Kidney capillary endothelial cell (primary cell): ENCODE results near the gene TMCC1.
"Not testable (repeated sequence)": the region's sequence is repeated elsewhere in the genome, so short reads cannot be mapped to it uniquely, and the experiment has no call there.

Experiments used
- DNase-seq: peaks from one replicate; pipeline ENCODE4 v3.0.0-alpha.2; 2018; ENCODE audit warnings: low spot score

The TMCC1 gene

DNA sequence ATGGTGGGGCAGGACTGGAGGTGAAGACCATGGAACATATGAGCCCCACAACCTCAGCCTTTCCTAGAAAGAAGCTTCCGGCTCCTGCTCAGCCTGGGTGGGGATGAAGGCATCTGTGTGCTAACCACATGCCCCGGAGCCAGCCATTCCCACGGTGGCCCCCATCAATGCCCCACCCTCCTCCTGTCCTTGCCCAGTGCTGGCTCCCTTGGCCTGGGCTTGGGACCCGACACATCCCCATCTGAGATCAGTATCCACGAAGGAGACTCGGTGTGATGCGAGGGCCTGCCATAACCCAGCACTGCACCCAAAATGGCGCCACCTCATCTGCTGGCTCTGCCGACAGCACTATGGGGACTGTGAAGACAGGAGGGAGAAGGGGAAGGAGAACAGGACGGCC, 270.6 kb downstream of the TMCC1 start:
- no peak for DNase-seq

DNA sequence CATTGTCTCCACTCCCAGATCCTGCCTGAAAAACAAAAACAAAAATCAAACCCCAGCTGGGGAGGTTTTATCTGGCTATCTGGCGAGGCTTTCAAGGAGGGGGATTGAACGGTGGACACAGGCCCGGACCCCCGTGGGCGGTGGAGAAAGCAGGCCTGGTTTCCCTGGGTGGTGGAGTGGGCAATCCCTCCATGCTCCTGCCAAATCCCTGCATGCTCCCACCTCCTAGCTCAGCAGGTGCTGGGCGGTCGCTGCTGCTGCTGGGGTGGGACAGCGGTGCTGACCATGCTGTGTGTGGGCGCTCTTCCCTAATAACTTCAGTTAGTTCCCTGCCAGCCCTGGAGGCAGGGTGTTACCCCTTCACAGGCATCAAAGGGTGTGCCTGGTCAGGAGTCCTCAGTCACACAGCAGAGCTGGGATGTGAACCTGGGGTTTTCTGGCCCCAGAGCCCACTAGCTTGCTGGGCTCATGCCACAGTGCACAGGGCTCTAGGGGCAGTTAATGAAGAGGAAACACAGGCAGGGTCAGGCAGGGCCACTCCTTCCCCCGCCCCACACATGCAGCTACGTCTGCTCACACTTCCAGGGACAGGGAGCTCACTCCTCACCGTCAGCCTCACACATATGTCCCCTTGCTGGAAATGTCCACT, 271.2 kb downstream of the TMCC1 start:
- DNase-seq, result no peak

DNA sequence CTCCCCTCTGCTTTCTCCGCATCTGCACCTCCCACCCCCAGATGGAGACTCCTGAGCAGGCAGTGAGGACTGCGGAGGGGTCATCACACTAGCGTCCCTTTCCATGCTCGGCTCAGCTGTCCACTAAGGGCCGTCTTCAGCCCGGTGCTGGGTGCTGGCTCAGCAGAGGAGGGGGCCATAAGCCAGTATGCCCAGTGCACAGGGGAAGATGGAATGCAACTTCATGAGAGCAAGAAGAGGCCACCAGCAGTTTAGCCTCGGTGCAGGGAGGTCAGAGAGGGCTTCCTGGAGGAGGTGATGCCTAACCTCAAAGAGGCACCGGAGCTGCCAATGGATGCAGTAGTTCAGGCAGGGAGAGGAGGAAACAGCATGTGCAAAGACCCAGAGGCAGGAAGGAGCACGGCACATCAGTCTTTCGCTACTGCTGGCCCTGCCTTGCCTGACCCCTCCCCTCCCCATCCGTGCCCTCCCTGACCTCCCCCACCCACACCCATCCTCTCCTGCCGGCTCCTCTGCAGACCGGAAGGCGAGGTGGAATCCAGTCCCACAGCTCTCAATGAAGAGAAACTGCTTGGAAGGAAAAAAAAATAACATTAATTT, 271.8 kb downstream of the TMCC1 start:
- no peak for DNase-seq

DNA sequence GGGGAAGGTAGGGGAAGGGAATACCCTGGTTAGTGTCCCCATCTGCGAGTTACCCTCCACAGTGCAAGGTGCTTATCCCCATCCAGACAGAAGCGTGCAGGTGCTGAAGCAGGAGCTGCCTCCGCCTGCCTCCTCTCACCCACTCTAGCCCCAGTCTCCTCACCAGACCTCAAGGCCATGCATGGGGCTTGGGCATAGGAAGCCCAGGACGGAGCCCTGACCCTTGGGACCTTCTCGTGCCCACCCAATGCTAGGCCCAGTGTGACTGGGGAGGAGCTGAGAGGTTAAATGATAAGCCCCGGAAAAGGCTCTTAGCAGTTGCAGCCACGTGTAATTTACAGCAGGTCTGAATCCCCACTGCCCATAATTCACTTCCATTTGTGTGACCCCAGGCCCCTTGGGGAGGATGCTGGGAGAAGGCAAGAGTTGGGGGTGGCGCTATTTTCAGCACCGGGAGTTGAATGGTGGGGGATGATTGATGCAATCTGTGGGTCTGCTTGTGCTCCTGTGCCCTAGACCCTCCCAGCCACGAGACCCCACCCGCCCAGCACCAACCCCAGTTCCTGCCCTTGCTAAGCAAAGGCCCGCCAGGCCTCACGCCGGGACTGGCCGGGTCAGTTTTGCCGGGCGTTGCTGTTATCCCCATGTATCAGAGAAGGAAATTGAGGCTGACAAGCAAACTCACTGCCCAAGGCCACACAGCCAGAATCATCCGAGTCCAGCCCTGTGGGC, 272.5 kb downstream of the TMCC1 start:
- DNase-seq, result no peak

DNA sequence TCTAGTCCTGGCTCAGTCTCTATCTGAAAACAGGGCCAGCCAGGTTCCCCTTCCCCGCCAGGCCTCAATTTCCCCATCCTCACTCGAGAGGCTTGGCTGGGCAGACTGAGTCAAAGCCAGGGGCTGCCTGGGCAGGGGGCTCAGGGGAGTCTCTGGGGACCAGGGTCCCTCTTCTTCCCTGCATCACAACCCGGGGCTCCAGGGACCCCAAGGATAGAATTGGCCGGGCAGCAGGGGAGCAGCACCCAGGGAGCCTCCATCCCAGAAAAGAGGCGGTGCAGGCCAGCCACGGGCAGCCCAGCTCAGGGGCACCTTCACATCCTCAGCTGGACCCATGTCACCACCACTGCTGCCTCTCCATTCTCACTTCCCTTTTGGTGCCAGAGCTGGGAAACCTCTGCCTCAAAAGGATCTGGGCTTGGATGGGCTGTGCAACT, 273.8 kb downstream of the TMCC1 start:
- DNase-seq, result no peak

DNA sequence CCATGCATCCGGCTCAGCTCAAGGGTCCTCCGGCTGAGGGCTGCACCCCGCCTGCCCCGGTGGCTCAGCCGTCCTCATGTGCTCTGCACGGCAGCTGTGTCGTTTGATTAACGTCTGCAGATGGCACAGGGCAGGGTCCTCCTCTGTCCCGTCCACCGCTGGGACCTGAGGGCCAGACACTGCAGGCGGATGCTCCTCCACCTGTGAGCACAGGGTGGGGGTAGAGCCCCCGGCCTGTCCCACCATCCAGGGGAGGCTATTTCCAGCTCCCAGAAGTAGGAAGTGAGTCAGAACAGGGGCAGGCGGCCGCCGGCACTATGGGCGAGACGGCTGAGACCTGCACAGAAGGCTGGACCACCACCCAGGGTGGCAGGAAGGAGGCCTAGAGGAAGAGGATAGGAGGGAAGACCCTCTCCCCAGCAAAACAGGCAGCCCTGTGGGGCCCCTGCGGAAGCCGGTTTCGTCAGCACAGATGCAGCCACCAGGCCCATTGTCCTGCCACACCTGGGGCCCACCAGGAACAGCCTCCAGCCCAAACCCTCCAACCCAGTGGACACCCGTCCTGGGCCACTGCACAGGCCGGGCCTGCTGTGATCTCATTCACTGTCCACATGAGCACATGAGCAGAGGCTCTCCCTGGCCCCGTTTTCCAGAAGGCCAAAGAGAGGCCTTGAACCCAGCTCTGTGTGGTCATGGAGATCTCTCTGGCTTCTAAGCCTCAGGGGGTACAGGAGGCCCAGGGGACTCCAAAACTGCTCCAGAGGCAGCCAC, 274.4 kb downstream of the TMCC1 start:
- DNase-seq, result no peak

DNA sequence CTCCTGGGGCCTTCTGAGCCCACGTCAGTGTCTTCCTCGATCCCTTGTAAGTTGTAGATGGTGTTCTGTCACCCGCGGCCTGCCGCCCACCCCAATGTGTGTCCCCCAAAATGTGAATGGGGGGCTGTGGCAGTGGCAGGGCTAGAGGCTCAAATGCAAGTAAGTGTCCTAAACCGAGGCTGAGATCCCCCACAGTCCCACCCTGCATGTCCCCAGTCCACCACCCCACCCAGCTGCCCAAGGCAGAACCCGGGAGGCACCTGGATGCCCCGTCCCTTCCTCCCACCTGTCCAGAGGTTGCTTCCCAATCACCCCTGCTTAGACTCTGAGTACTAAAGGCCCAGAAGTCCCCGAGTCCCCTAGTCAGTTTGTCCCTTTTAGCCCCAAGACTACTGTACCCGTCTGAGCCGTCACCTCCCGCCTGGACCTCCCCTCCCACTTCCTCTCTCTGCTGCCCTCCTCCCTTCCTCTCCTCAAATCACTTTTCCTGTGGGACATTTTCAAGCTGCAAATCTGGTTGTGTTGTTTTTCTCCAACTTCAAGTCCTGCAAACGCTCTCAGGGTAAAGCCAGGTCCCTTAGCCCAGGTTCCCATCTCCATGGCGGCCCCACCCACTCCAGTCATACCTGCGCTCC, 275.2 kb downstream of the TMCC1 start:
- no peak for DNase-seq

DNA sequence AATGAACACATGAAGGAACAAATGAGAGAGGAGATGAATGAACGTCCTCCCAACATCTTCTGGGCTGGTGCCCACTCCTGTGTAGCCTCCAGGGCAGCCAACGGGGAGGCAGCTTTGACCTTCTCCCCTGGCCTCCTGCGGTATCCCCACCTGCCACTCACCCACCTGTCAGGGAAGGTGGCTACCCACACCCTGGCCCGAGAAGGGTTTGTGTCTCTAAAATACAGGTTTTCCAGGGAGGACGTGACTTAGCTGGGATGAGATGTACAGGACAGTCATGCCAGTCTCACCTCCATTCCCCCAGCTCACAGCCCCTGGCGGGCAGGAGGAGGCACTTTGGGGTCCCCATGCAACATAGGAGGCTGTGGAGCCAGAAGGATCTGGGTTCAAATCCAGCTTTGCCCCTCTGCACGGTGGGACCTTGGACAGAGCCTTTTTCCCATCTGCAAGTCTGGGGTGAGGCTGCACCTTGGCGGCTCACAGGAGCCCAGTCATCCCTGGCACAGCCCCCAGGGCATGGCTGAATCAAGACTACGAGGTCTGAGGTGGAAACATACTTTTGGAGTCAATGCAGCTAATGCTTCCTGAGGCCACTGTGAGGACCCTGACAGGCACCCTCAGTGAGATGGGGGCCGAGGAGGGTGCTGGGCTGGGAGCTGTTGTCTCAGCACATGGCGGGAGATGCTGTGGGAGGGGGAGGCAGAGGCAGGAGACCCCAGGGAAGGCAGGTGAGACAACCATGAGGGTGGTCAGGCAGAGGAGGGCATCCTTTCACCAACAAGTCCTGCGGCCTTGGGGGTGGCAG, 275.9 kb downstream of the TMCC1 start:
- no peak for DNase-seq

DNA sequence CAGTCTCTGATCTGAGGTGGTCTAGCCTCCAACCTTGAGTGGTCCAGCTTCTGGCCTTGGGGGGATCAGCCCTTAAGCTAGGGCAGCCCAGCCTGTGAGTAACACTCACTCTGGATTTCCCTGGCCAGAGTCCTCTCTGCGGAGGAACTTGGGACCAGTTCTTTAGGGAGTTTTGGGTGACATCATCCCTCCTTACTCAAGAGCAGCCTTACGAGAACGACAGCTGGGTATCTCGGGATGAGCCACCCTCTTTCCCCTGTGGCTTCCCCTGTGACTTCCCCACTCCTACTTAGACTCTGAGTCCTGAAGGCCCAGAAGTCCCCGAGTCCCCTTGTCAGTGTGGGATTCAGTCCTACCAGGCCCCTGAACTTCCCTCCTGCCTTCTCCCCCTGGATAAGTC, 276.8 kb downstream of the TMCC1 start:
- DNase-seq, result no peak

DNA sequence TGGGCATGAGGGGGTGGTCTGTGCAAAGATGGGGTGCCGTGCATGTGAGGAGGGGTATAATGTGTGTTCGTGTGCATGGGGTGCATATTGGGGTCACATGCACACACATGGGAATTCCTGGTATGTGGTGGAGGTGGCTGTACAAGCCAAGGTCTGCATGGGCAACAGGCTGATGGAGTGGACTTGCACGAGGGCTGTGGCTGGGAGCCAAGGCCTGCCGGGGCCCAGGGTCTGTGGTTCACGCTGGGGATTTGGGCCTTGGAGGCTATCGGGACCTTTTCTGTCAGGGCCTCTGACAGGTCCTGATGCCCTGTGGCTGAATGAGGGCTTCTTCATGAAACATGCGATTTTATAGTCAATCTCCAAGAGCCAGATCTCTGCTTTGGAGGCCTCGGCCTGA, 277.2 kb downstream of the TMCC1 start:
- no peak for DNase-seq

DNA sequence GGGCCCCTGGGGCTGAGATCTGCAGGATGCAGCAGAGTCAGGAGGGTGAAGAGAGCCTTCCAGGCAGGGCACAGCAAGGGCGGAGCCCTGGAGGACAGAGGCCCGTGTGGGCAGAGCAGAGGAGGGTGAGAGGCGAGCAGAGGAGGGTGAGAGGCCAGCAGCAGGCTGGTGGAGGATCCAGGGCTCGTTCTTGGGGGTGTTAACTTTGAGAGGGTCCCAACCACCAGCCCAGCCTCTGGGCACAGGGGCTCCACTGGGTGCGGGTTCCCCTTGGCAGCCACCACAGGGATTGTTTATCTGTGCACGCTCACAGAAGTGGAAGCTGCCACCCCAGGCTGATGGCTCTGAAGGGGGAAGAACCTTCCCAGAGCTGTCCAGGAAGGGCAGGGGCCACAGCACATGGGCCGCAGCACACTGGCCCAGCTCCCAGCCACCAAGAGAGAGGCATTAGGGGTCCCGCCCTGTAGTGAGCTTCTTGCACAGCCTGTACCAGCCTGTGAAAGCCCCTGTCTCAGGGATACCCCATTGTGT, 277.7 kb downstream of the TMCC1 start:
- no peak for DNase-seq

DNA sequence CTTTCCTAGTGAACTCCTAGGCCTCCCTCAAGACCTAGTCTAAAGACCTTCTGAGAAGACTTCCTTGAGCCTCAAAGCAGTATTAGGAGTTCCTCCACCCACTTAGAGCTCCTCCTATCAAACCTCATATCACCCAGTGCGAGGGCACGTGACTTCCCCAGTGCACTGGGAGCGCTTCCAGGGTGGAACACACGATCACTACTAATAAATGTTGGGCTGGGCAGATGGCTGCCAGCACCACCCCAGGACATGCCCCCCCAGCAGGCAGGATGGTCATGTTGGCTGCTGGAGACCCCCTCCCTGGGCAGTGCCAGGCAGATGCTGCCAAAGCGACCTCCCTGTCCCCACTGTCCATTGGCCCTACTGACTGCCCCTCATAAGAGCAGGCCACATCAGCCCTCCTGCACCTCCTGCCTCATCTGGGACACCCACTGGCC, 278.6 kb downstream of the TMCC1 start:
- DNase-seq, result no peak

DNA sequence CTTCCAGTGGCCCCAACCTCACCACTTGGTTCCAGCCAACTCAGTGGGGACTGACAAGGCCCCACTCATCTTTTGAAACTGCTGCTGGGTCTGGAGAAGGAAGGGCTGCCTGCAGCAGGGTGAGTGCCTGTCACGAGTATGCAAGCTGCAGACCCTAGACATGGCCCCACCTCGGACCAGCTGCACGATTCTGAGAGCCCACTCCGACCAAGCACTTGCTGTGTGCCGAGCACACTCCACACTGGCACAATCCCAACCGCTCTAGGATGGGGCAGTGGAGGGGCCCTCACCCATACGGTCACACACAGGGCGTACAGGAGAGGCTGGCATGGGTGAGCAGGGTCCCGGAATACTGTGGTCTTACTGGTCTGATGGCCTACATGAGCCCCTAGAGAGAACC, 279.1 kb downstream of the TMCC1 start:
- no peak for DNase-seq

DNA sequence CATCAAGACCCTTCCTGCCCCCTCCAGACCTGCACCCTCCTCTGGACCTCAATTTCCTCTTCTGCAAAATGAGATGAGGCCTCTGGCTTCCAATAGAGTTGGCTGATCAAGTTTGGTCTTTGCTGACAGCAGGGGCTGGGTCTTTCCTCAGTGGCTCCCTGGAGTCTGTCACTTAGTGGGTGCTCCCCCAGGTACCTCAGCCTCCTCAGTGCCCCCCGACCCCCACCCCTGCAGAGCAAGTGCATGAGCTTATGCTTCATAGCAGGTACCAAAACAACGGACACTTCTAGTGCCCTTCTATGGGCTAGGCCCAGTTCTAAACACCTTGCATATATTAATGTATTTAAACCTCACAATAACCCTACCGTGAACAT, 280.2 kb downstream of the TMCC1 start:
- DNase-seq, result no peak

DNA sequence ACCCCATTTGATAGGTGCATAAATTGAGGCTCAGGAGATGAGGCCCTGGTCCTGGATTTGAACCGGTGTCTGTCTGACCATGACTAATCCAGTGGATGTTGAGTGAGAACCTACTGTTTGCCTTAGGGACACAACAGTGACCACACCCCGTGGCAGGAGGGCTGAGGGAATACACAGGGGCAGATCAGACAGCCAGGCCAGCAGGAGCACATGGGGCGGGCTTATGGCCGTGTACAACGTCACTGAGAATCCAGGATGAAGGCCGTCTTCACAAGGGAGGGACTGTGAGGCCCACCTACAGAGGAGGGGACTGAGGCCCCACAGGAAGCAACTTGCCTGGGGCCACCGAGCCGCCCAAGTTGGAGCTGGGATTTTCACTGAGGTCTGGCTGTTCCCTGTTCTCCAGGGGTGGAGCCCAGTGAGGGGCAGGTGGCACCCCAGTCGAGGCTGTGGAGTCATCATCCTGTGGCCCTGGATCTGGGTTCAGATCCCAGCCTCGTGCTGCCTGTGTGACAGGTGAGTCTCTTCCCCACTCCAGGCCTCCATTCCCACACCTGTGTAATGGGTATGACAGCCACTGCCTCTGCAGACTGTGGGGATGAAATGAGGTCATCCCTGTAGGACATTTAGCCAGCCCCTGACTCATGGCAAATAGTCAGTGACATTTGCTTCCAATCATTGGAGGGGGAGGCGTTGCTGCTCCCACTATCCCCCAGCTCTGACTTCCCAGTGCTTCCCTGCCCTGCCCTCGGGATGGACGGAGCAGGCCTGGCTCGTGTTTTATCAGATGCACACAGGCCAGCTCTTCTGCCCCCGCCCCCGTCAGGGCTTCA, 280.8 kb downstream of the TMCC1 start:
- DNase-seq, result no peak

DNA sequence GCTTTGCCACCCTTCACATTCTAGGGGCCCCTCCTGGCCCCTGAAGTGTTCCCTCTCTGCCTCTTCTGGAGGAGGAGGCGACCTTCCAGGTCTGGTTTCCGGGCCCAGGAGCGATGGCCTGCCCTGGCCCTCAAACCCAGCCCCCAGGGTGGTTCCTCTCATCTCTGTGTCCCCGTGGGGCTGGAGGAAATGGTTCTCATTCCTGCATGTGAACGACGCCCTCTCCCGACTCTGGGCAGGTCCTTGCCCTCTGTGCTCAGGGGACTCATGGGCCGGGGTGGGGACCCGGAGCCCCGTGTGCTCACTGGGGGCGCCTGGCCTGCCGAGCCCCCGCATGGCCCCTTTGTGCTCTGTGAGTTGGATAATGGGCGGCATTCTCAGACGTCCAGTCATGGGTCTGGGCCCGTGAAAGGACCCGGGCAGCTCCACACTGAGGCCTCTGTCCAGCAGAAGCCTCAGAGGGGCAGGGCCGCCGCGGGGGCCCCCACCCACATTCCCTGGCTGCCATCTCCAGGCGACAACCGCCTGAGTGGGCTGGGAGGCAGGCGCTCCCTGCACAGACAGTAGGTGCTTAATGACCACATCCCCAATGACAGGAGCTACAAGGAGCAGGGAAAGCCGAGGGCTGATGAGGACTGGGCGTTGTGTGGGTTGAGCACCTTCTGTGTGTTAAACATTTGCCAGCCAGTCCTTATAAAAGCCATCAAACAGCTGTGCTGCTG, 281.5 kb downstream of the TMCC1 start:
- DNase-seq, result no peak

DNA sequence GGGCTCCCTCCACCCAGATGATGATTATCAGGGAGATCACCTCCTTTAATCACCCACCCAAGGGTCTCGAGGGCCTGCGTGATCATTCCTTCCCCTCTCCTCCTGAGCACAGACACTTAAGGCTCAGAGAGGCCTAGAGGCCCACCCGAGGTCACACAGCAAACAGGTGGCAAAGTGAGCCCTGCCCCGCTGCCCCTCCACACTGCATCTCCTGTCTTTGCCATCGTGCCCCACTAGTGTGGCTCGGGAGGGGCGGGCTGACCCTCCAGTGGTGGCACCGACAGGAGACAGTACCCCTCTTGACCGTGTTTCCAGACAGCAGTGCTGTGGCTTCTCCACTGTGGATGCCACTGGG, 282.1 kb downstream of the TMCC1 start:
- no peak for DNase-seq

DNA sequence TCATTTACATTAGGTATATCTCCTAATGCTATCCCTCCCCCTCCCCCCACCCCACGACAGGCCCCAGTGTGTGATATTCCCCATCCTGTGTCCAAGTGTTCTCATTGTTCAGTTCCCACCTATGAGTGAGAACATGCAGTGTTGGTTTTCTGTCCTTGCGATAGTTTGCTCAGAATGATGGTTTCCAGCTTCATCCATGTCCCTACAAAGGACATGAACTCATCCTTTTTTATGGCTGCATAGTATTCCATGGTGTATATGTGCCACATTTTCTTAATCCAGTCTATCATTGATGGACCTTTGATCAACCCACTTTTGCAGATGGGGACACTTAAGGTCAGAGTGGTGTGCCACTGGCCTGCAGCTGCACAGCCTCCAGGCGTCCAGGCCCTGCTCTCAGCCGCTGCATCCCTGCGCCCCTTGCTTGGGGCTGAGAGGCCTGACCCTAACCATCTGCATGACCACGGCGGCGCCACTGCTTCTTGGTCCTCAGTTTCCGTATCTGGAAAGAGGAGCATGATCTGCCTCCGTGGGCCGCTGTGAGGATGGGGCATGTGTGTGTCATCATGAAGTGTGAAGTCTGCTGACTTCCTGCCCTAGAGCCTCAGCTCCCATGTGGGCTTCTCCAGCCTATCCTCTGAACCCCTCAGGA, 282.6 kb downstream of the TMCC1 start:
- DNase-seq, result not testable (repeated sequence)

DNA sequence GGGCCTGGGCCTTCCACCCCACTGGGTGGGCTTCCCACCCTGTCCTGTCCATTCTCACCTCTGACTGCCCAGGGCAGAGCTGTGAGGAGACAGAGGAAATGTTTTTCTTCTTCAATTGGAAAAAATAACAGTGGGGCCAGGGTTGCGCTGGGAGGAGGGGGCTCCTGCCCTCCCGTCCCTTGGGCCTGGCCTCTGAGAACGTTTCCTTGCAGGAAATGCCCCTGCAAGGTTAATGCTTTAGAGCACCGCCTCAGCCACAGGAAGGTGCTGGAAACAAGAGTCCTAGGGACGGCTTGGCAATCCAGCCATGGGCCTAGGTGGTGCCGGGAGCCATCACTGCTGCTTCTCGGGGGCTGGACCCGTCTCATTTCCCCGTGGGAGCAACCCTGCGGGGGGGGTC, 283.2 kb downstream of the TMCC1 start:
- DNase-seq, result no peak
